ENCODE data around the gene PPP1R3C.

PPP1R3C gene

DNA sequence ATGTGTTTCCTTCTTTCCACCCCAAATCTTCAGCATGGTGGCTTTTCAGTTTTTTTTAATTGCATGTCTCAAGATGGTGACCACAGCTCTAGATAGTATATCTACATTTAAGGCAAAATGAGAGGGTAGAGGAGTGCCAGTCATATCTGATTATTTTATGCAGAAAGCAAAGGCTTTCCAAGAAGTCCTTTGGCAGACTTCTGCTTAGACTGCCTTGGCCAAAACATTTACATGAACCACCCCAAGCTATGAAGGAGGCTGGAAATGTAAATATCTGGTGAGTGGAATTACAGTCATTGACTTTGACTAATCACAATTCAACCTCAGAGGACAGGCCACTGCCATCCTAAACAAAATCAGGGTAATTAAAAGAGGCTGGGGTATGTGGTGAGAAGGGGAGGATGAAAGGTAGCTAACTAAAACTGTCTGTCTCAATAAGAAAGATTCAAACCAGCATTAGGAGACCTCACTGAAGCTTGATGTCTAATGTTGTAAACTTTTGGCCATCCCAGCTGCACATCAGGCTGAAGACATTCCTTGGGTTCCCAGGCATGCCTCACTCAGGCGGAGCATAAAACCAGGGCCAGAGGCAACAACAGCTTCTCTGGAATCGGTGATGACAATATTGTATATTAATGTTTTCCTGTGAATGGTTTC, 53.4 kb downstream of the PPP1R3C start:
- Histone ChIP-seq H3K23ac (ENCODE audit: low read length) (no peak overlapping the region), H4K5ac (ENCODE audit: low read length) (no peak overlapping the region), H3K4me3 (ENCODE audit: low read length) (no peak overlapping the region), H2BK15ac (replicated peaks; ENCODE audit: low read depth) (no peak overlapping the region), H3K79me2 (ENCODE audit: control insufficient read depth, insufficient read depth, low read length) (no peaks in the 10 kb centered on the region), H3K4ac (ENCODE audit: low read depth, low read length) (no peak overlapping the region), H2AK5ac (ENCODE audit: low read length) (no peak overlapping the region), H3K4me1 (ENCODE audit: control insufficient read depth, low read depth, low read length) (no peaks in the 10 kb centered on the region), H2BK120ac (ENCODE audit: low read depth, low read length) (no peak overlapping the region), H3K4me2 (ENCODE audit: low read length) (no peak overlapping the region), H3K79me1 (ENCODE audit: low read length) (no peaks in the 10 kb centered on the region), H3K27ac (ENCODE audit: low read depth, low read length) (no peak overlapping the region), H3K56ac (ENCODE audit: low read length) (no peak overlapping the region), H3K27me3 (ENCODE audit: insufficient read depth, low read length, poor library complexity) (no peaks in the 10 kb centered on the region), H3K9ac (ENCODE audit: low read length) (no peak overlapping the region), H3K36me3 (ENCODE audit: control insufficient read depth, insufficient read depth, low read length) (no peaks in the 10 kb centered on the region), H3K18ac (ENCODE audit: low read length) (no peak overlapping the region), H2BK5ac (ENCODE audit: low read length) (no peak overlapping the region), H4K8ac (ENCODE audit: low read depth, low read length) (no peak overlapping the region)
- WGBS (ENCODE audit: extremely low coverage, insufficient coverage, low lambda C conversion rate) = no CpG with 5 or more reads among the region's 2 CpGs
- DNase-seq = no peak

All from mesendoderm (in vitro differentiated cells).